Ascending aorta (tissue), 2 donors: ENCODE results near the gene DAB1. TPM values are rescaled to one million over a fixed set of nuclear protein-coding genes. Genes with fewer than 3 reads are reported as not detected.

ENCODE experiments used
- DNase-seq, 2 donors: peaks; one replicate each; pipeline ENCODE4 v3.0.0-alpha.2; 2019; ENCODE audit warnings: low spot score in 2 of 2
- H3K27ac ChIP-seq, 2 donors: fragments of 200-600 bp; sonication (generic); one replicate each; pipeline ENCODE4 v1.5.1; 2016 to 2017; ENCODE audit warnings: mild to moderate bottlenecking in 1 of 2
- H3K27me3 ChIP-seq: fragments of 200-600 bp; sonication (generic); one replicate; pipeline ENCODE4 v1.5.1; 2017
- H3K36me3 ChIP-seq, 2 donors: fragments of 200-600 bp; sonication (generic); one replicate each; pipeline ENCODE4 v1.5.1; 2016
- H3K4me1 ChIP-seq, 2 donors: fragments of 200-600 bp; sonication (generic); one replicate each; pipeline ENCODE4 v1.5.1; 2016 to 2017; ENCODE audit warnings: mild to moderate bottlenecking in 1 of 2
- H3K4me3 ChIP-seq, 2 donors: fragments of 200-600 bp; sonication (generic); one replicate each; pipeline ENCODE4 v1.5.1; 2016 to 2017; ENCODE audit warnings: mild to moderate bottlenecking in 1 of 2
- H3K9me3 ChIP-seq, 2 donors: fragments of 200-600 bp; sonication (generic); one replicate each; pipeline ENCODE4 v1.5.1; 2016
- intact Hi-C: fragments of 100-400 bp; cut with DNase I; formaldehyde crosslinking; loops from one replicate; pipeline ENCODE4 v1.15.1; 2023
- total RNA-seq: library from RNA; depleted of rRNA; stranded (reverse); fragments of >200 nt; gene quantifications from one replicate; pipeline ENCODE4 v1.1.0, GENCODE V29; 2016
- TF ChIP-seq, protein P1 (sequence below), 3 experiments: fragments of 200-600 bp in 2 of 3; fragments of 450-650 bp in 1 of 3; sonication (generic) in 2 of 3; IDR thresholded peaks; one replicate each; pipeline ENCODE4 v1.5.1; 2016 to 2019; ENCODE audit warnings: antibody characterized with exemption in 3 of 3, mild to moderate bottlenecking in 1 of 3, moderate library complexity in 1 of 3

The DAB1 gene
- total RNA-seq, 1 donor from 2014 or later = not detected

DNA sequence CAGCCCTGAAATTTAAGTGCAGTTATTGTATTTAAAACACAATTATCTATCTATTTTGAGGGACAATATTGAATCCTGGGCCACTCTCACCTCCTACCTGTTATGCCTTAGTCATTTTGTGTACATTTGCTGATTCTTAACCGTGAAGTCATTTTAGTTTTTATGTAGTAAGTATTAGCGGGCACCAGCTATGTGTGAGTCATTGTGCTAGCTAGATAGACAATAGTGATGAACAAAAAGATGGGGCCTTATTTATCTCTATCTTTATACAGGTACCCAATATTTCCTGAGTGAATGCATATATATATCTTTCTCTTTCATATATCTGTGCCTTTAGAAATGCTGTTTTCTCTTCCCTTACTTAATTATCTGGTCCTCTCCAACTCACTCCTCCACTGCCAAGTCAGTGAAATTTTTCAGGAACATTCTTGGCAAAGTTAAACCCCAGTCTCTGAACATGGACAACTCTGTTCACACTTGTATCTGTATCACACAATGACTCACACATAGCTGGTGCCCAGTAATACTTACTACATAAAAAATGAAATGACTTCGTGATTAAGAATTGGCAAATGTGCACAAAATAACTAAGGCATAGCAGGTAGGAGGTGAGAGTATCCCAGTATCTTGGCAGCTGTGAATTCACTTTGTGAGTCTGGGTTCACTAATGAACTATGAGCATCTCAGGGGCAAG is 292.0 kb downstream of the DAB1 start:
- no peaks in the 10 kb centered on the region for H3K4me1 ChIP-seq
- no peaks in the 10 kb centered on the region for H3K36me3 ChIP-seq
- intact Hi-C loops = no loop called here
- no peaks in the 10 kb centered on the region for H3K27me3 ChIP-seq
- TF ChIP-seq, protein P1, sequence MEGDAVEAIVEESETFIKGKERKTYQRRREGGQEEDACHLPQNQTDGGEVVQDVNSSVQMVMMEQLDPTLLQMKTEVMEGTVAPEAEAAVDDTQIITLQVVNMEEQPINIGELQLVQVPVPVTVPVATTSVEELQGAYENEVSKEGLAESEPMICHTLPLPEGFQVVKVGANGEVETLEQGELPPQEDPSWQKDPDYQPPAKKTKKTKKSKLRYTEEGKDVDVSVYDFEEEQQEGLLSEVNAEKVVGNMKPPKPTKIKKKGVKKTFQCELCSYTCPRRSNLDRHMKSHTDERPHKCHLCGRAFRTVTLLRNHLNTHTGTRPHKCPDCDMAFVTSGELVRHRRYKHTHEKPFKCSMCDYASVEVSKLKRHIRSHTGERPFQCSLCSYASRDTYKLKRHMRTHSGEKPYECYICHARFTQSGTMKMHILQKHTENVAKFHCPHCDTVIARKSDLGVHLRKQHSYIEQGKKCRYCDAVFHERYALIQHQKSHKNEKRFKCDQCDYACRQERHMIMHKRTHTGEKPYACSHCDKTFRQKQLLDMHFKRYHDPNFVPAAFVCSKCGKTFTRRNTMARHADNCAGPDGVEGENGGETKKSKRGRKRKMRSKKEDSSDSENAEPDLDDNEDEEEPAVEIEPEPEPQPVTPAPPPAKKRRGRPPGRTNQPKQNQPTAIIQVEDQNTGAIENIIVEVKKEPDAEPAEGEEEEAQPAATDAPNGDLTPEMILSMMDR (IDR thresholded peaks at IDR 0.05) = no peak
- no peaks in the 10 kb centered on the region for H3K9me3 ChIP-seq
- no peak overlapping the region for H3K27ac ChIP-seq
- DNase-seq = no peak
- H3K4me3 ChIP-seq = no peak overlapping the region

DNA sequence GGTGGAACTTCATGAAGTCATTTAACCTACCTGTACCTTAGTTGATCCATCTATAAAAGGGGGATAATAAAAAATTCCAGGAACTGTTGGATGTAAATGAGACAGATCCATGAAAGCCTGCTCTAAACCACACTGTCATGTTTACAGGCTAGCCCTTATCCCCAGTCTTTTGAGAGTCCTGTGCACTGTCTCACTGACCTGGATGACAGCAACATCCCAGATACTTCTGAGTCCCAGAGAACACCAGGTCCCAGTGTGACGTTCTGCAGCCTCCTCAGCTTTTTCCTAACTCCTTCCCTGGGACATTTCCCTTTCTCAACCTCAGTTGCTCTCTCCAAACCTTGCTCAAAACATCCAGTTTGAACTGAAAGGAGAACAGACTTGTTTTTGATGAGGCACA is 292.6 kb downstream of the DAB1 start:
- intact Hi-C loops = no loop called here
- Histone ChIP-seq H3K4me1 (no peaks in the 10 kb centered on the region), H3K4me3 (no peak overlapping the region), H3K27ac (no peak overlapping the region), H3K9me3 (no peaks in the 10 kb centered on the region), H3K27me3 (no peaks in the 10 kb centered on the region), H3K36me3 (no peaks in the 10 kb centered on the region)
- DNase-seq = no peak
- TF ChIP-seq, protein P1 (IDR thresholded peaks at IDR 0.05) = no peak

DNA sequence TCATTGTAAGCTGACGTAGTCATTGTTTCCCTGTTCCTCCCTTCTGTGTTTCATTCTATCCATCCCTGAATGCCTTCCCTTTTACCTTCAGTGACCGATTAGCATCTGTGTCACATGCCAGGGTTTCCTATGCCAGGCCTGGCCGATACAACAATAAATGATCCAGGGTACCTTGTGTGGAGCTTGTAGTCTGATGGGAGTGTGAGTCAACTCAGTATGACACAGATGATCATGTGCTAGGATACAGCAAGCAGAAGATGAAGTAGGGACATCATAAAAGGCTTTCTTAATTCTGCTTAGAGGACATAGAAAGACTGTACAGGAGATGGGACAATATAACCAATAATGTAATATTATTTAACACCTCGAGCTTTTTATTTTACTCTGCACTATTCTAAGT is 294.0 kb downstream of the DAB1 start:
- Histone ChIP-seq H3K36me3 (no peaks in the 10 kb centered on the region), H3K27ac (no peak overlapping the region), H3K4me3 (no peak overlapping the region), H3K4me1 (no peaks in the 10 kb centered on the region), H3K9me3 (no peaks in the 10 kb centered on the region), H3K27me3 (no peaks in the 10 kb centered on the region)
- DNase-seq = no peak
- TF ChIP-seq, protein P1 (IDR thresholded peaks at IDR 0.05) = no peak
- intact Hi-C loops = no loop called here

DNA sequence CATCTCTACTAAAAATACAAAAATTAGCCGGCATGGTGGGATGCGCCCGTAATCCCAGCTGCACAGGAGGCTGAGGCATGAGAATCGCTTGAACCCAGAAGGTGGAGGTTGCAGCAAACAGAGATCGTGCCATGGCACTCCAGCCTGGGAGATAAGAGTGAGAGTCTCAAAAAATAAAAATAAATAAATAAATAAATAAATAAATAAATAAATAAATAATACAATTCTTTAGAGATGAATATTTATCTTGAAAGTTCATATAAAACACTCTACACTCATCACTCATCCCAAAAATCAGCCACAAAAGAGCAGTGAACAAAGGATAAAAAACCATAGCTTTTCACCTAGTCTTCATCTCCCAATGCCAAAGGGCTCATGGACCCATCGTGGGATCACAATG is 295.9 kb downstream of the DAB1 start:
- Histone ChIP-seq H3K9me3 (no peaks in the 10 kb centered on the region), H3K27ac (no peak overlapping the region), H3K4me1 (no peaks in the 10 kb centered on the region), H3K36me3 (no peaks in the 10 kb centered on the region), H3K4me3 (no peak overlapping the region), H3K27me3 (no peaks in the 10 kb centered on the region)
- TF ChIP-seq, protein P1 (IDR thresholded peaks at IDR 0.05) = no peak
- intact Hi-C loops = no loop called here
- DNase-seq = no peak

DNA sequence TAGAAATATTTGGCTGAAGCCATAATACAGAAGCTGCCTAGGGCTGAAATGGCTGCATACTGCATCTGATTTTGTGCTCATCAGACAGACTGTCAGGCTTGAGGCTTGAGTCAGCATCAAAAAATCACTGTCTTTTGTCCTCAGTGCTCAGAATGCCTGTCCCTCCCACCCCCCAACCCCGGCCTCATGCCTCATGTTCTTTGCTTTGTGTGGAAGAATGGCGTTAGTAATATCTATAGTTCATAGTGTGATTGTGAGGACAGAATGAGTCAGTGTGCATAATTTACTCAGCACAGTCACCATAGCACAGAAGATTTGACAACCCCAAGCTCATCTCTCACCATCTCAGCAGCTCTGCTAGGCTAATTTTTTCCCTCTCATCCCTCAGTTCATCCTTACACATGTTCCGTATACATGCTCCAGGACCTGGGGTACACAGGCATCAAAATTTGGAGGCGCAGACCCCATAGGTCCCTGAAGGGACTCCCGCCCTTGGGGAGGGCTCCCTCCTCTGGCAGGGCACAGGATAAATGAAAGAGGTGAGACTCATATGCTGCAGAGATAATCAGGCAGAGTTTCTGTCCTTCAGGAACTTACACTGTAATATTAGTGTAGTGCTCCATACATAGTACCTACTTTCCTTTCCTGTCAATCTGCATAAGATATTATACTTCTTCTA is 299.0 kb downstream of the DAB1 start:
- Histone ChIP-seq H3K4me3 (no peak overlapping the region), H3K27me3 (no peaks in the 10 kb centered on the region), H3K4me1 (no peaks in the 10 kb centered on the region), H3K36me3 (no peaks in the 10 kb centered on the region), H3K27ac (no peak overlapping the region), H3K9me3 (no peaks in the 10 kb centered on the region)
- TF ChIP-seq, protein P1 (IDR thresholded peaks at IDR 0.05) = no peak
- no peak for DNase-seq
- intact Hi-C loops = no loop called here
